ENCODE data around the gene DRD1. TPM values are rescaled to one million over a fixed set of nuclear protein-coding genes. Genes with fewer than 3 reads are reported as not detected.
"Not testable (repeated sequence)": the region's sequence is repeated elsewhere in the genome, so short reads cannot be mapped to it uniquely, and the experiment has no call there.

DRD1 gene
- total RNA-seq, 1 donor from 2014 or later, result 0.10 TPM

GRCh38 chr5:175467983-175468690 is 24.2 kb upstream of the DRD1 start:
- DNase-seq, result no peak

GRCh38 chr5:175466700-175467318 is 22.8 kb upstream of the DRD1 start:
- peak; percentile 20 for DNase-seq

- DNase-seq, result no peak
These were observed 21.3 kb upstream of the DRD1 start for GRCh38 chr5:175465282-175465681.

GRCh38 chr5:175464942-175465233 is 20.9 kb upstream of the DRD1 start:
- no peak for DNase-seq

- peak; percentile 6 for DNase-seq
These were observed 20.3 kb upstream of the DRD1 start for GRCh38 chr5:175464074-175464941.

GRCh38 chr5:175463641-175464040 is 19.7 kb upstream of the DRD1 start:
- no peak for DNase-seq

GRCh38 chr5:175461370-175461769 is 17.4 kb upstream of the DRD1 start:
- no peak for DNase-seq

- no peak for DNase-seq
These were observed 16.6 kb upstream of the DRD1 start for GRCh38 chr5:175460552-175460951.

- peak; percentile 3 for DNase-seq
These were observed 16.1 kb upstream of the DRD1 start for GRCh38 chr5:175460126-175460525.

- DNase-seq, result no peak
These were observed 13.5 kb upstream of the DRD1 start for GRCh38 chr5:175457466-175457865.

GRCh38 chr5:175456105-175456742 is 12.2 kb upstream of the DRD1 start:
- DNase-seq, result no peak

GRCh38 chr5:175454338-175454737 is 10.4 kb upstream of the DRD1 start:
- DNase-seq, result not testable (repeated sequence)

- DNase-seq, result no peak
These were observed 8.2 kb upstream of the DRD1 start for GRCh38 chr5:175452166-175452565.

GRCh38 chr5:175448276-175448675 is 4.3 kb upstream of the DRD1 start:
- DNase-seq, result no peak

GRCh38 chr5:175447571-175447970 is 3.6 kb upstream of the DRD1 start:
- DNase-seq, result no peak

GRCh38 chr5:175446378-175446777 is 2.4 kb upstream of the DRD1 start:
- DNase-seq, result not testable (repeated sequence)

- DNase-seq, result no peak
These were observed 999 bp upstream of the DRD1 start for GRCh38 chr5:175444905-175445456.

GRCh38 chr5:175443514-175444059 is 395 bp downstream of the DRD1 start:
- DNase-seq, result no peak

- no peak for DNase-seq
These were observed 5.6 kb downstream of the DRD1 start for GRCh38 chr5:175438234-175438857.

- no peak for DNase-seq
These were observed 7.6 kb downstream of the DRD1 start for GRCh38 chr5:175436359-175436758.

- DNase-seq, result no peak
These were observed 9.2 kb downstream of the DRD1 start for GRCh38 chr5:175434800-175435199.

GRCh38 chr5:175427762-175428161 is 16.2 kb downstream of the DRD1 start:
- no peak for DNase-seq
